ENCODE results near the gene SMIM31. TPM values are rescaled to one million over a fixed set of nuclear protein-coding genes. Genes with fewer than 3 reads are reported as not detected.

Gene SMIM31
- polyA plus RNA-seq, 1 donor (not counting 4 experiments of a cell fraction or from before 2014, with no cell fraction given) = not detected

GRCh38 chr4:164770010-164770724, 16.2 kb downstream of the SMIM31 start:
- dilution Hi-C loops (cut with MboI; ENCODE audit: extremely low pct_ligation_motif_present, low sequenced_read_pairs) = no loop called here
- DNase-seq (ENCODE audit: low read depth, low spot score) (no peak), FAIRE-seq (no peak)
- no peak overlapping the region for H3K27ac ChIP-seq (ENCODE audit: control insufficient read depth, insufficient read depth, low read length)
- no peak for TF ChIP-seq EZH2 (IDR thresholded peaks at IDR 0.05; ENCODE audit: low read length)
- TF ChIP-seq, protein P1, sequence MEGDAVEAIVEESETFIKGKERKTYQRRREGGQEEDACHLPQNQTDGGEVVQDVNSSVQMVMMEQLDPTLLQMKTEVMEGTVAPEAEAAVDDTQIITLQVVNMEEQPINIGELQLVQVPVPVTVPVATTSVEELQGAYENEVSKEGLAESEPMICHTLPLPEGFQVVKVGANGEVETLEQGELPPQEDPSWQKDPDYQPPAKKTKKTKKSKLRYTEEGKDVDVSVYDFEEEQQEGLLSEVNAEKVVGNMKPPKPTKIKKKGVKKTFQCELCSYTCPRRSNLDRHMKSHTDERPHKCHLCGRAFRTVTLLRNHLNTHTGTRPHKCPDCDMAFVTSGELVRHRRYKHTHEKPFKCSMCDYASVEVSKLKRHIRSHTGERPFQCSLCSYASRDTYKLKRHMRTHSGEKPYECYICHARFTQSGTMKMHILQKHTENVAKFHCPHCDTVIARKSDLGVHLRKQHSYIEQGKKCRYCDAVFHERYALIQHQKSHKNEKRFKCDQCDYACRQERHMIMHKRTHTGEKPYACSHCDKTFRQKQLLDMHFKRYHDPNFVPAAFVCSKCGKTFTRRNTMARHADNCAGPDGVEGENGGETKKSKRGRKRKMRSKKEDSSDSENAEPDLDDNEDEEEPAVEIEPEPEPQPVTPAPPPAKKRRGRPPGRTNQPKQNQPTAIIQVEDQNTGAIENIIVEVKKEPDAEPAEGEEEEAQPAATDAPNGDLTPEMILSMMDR (optimal IDR thresholded peaks at IDR 0.05 in 1 of 3, IDR thresholded peaks at IDR 0.05 in 1 of 3, conservative IDR thresholded peaks at IDR 0.05 in 1 of 3; ENCODE audit: extremely low read depth in 1 of 3, insufficient read depth in 2 of 3, low read length in 3 of 3) = no peak
- H3K9me3 ChIP-seq (ENCODE audit: control insufficient read depth, low read depth, low read length) = no peaks in the 10 kb centered on the region
- no peak overlapping the region for H3K4me3 ChIP-seq (ENCODE audit: control insufficient read depth in 2 of 3, extremely low read depth in 1 of 3, insufficient read depth in 2 of 3, low read depth in 1 of 3, low read length in 3 of 3)
- H2AFZ ChIP-seq (ENCODE audit: control insufficient read depth, low read length) = no peak overlapping the region
- no peaks in the 10 kb centered on the region for H3K4me1 ChIP-seq (ENCODE audit: control insufficient read depth, extremely low read depth, insufficient read depth, low read length)
- no peaks in the 10 kb centered on the region for H4K20me1 ChIP-seq (ENCODE audit: control insufficient read depth, extremely low read depth, insufficient read depth, low read length)
- no peaks in the 10 kb centered on the region for H3K79me2 ChIP-seq (ENCODE audit: control insufficient read depth, insufficient read depth, low read length)
- no peaks in the 10 kb centered on the region for H3K36me3 ChIP-seq (ENCODE audit: control insufficient read depth in 2 of 2, extremely low read depth in 1 of 2, insufficient read depth in 2 of 2, low read length in 2 of 2)
- H3K9me1 ChIP-seq (ENCODE audit: control insufficient read depth, extremely low read depth, insufficient read depth, low read length) = no peaks in the 10 kb centered on the region
- H3K9ac ChIP-seq (ENCODE audit: control insufficient read depth, extremely low read depth, insufficient read depth, low read length) = no peak overlapping the region
- H3K27me3 ChIP-seq (ENCODE audit: control insufficient read depth, extremely low read depth, insufficient read depth, low read length) = peaks cover 3% of the 10 kb centered on the region
- no peak overlapping the region for H3K4me2 ChIP-seq (ENCODE audit: control insufficient read depth, extremely low read depth, insufficient read depth, low read depth, low read length)

DNA sequence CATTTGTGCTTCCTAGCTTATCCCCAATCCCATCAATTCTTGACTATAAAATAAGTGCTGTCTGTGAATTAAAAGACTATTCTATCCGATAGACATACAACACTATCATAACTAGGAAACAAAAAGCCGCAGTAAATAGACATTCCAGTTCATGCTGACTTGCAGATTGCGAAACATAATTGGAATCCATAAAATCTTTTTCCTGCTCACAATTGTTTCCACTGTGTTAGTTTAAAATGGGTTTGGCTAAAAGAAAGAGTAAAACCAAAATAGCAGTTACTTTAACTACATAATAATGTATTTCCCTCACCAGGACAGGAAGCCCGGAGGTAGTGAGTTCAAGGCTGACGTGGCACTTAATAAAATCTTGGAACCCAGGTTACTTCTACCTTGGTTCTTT, 17.2 kb downstream of the SMIM31 start:
- Histone ChIP-seq H3K9me1 (ENCODE audit: control insufficient read depth, extremely low read depth, insufficient read depth, low read length) (no peaks in the 10 kb centered on the region), H3K4me1 (ENCODE audit: control insufficient read depth, extremely low read depth, insufficient read depth, low read length) (no peaks in the 10 kb centered on the region), H3K4me2 (ENCODE audit: control insufficient read depth, extremely low read depth, insufficient read depth, low read depth, low read length) (no peak overlapping the region), H3K4me3 (ENCODE audit: control insufficient read depth in 2 of 3, extremely low read depth in 1 of 3, insufficient read depth in 2 of 3, low read depth in 1 of 3, low read length in 3 of 3) (no peak overlapping the region), H3K79me2 (ENCODE audit: control insufficient read depth, insufficient read depth, low read length) (no peaks in the 10 kb centered on the region), H3K9ac (ENCODE audit: control insufficient read depth, extremely low read depth, insufficient read depth, low read length) (no peak overlapping the region), H3K27me3 (ENCODE audit: control insufficient read depth, extremely low read depth, insufficient read depth, low read length) (peaks cover 3% of the 10 kb centered on the region), H3K36me3 (ENCODE audit: control insufficient read depth in 2 of 2, extremely low read depth in 1 of 2, insufficient read depth in 2 of 2, low read length in 2 of 2) (no peaks in the 10 kb centered on the region), H3K9me3 (ENCODE audit: control insufficient read depth, low read depth, low read length) (no peaks in the 10 kb centered on the region), H2AFZ (ENCODE audit: control insufficient read depth, low read length) (no peak overlapping the region), H4K20me1 (ENCODE audit: control insufficient read depth, extremely low read depth, insufficient read depth, low read length) (no peaks in the 10 kb centered on the region), H3K27ac (ENCODE audit: control insufficient read depth, insufficient read depth, low read length) (no peak overlapping the region)
- FAIRE-seq = no peak
- no peak for DNase-seq (ENCODE audit: low read depth, low spot score)
- TF ChIP-seq, protein P1 (optimal IDR thresholded peaks at IDR 0.05 in 1 of 3, IDR thresholded peaks at IDR 0.05 in 1 of 3, conservative IDR thresholded peaks at IDR 0.05 in 1 of 3; ENCODE audit: extremely low read depth in 1 of 3, insufficient read depth in 2 of 3, low read length in 3 of 3) = no peak
- no peak for TF ChIP-seq EZH2 (IDR thresholded peaks at IDR 0.05; ENCODE audit: low read length)
- dilution Hi-C loops (cut with MboI; ENCODE audit: extremely low pct_ligation_motif_present, low sequenced_read_pairs) = no loop called here

Data from keratinocyte (primary cell).